C1 segment of cervical spinal cord (tissue), 14 donors: ENCODE measurements around the gene CLDN17.

Source experiments
- DNase-seq, 14 donors: peaks; one replicate each; lab custom pipeline; 2025; lab: John Stamatoyannopoulos, UW

CLDN17 gene

GRCh38 chr21:30166705-30167104 is at the start of gene CLDN17:
CLDN17 (minus strand) TSS chr21:30166805; CDS start chr21:30166617, 188 bp downstream.
- no peak for DNase-seq

- DNase-seq: no peak
Measured at GRCh38 chr21:30216041-30216723, 49.6 kb upstream of the CLDN17 start, which contains the start of gene CLDN8. CLDN8 (minus strand) TSS chr21:30216097; CDS start chr21:30215925, 172 bp downstream.

GRCh38 chr21:30211071-30211470 is 44.5 kb upstream of the CLDN17 start:
- DNase-seq: no peak

GRCh38 chr21:30209601-30210000 is 43.0 kb upstream of the CLDN17 start:
- DNase-seq: no peak

GRCh38 chr21:30207252-30207579 is 40.6 kb upstream of the CLDN17 start:
- DNase-seq: no peak

GRCh38 chr21:30206551-30207251 is 40.1 kb upstream of the CLDN17 start:
- DNase-seq: no peak

GRCh38 chr21:30200000-30200399 is 33.4 kb upstream of the CLDN17 start:
- DNase-seq: no peak

GRCh38 chr21:30194701-30195299 is 28.2 kb upstream of the CLDN17 start:
- DNase-seq: no peak

- DNase-seq: no peak
Measured at GRCh38 chr21:30193201-30193600, 26.6 kb upstream of the CLDN17 start.

GRCh38 chr21:30190554-30190953 is 23.9 kb upstream of the CLDN17 start:
- no peak for DNase-seq

- DNase-seq: peak in 1 of 14 donors; percentile 3
Measured at GRCh38 chr21:30189773-30190172, 23.2 kb upstream of the CLDN17 start.

GRCh38 chr21:30186242-30186641 is 19.6 kb upstream of the CLDN17 start:
- no peak for DNase-seq

GRCh38 chr21:30168086-30168485 is 1.5 kb upstream of the CLDN17 start:
- DNase-seq: no peak

- DNase-seq: no peak
Measured at GRCh38 chr21:30166171-30166570, 434 bp downstream of the CLDN17 start.

- DNase-seq: no peak
Measured at GRCh38 chr21:30164796-30165195, 1.8 kb downstream of the CLDN17 start.

GRCh38 chr21:30153697-30154340 is 12.8 kb downstream of the CLDN17 start:
- DNase-seq: no peak

GRCh38 chr21:30152792-30153191 is 13.8 kb downstream of the CLDN17 start:
- no peak for DNase-seq

GRCh38 chr21:30148906-30149305 is 17.7 kb downstream of the CLDN17 start:
- no peak for DNase-seq

GRCh38 chr21:30146558-30147282 is 19.9 kb downstream of the CLDN17 start:
- DNase-seq: no peak

GRCh38 chr21:30138483-30138882 is 28.1 kb downstream of the CLDN17 start:
- DNase-seq: no peak

GRCh38 chr21:30129246-30129645 is 37.4 kb downstream of the CLDN17 start:
- DNase-seq: no peak

- DNase-seq: no peak
Measured at GRCh38 chr21:30126576-30126975, 40.0 kb downstream of the CLDN17 start.
